ENCODE measurements around the gene CCL27. TPM values are rescaled to one million over a fixed set of nuclear protein-coding genes. Genes with fewer than 3 reads are reported as not detected.

The CCL27 gene
- total and polyA plus RNA-seq, 2 of the 8 experiments (the other 6 are each of a cell fraction or from before 2014, with no cell fraction given) = 0.42 TPM; not detected in 1

GRCh38 chr9:34662526-34663302 is at the start of gene CCL27 (continued):
- TF ChIP-seq KDM4A (IDR thresholded peaks at IDR 0.05; ENCODE audit: low read depth, low read length, severe bottlenecking) = no peak
- TF ChIP-seq EP300 (IDR thresholded peaks at IDR 0.05; ENCODE audit: borderline replicate concordance in 1 of 2, low read depth in 2 of 2, low read length in 2 of 2) = no peak
- TF ChIP-seq USF2 (IDR thresholded peaks at IDR 0.05; ENCODE audit: low read length) = no peak
- TF ChIP-seq CHD1 (IDR thresholded peaks at IDR 0.05; ENCODE audit: low read depth, low read length) = no peak
- TF ChIP-seq CREB1 (IDR thresholded peaks at IDR 0.05) = no peak
- TF ChIP-seq CHD2 (IDR thresholded peaks at IDR 0.05; ENCODE audit: low read length) = no peak

Data from H1 (cell line).